HG03039 (cell line): ENCODE data around the gene ADAMTSL1.

Experiments used
- ATAC-seq: cut with Tn5 transposase; IDR thresholded peaks from one replicate; pipeline ENCODE4 v1.9.1; 2021; ENCODE audit warnings: mild to moderate bottlenecking, moderate library complexity; ENCODE audit not compliant: unreplicated experiment

Gene ADAMTSL1

DNA sequence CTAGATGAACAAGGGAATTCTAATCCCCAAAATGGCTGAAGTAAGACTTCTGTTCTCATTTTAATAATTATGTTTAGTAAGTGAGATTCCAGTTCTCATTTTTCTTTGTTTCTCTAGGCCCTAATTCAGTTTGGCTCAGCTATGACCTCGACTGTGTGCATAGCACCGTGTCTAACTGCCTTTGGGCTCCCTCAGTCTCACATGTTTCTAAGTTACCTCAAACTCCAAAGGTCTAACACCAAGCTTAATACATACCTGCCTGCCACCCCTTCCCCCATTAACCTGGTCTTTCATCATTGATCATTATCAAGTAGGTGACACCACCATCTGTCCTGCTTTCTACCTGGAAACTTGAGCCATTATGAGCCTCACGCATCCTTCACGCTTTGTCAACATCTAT is 285.9 kb downstream of the ADAMTSL1 start:
- no peak for ATAC-seq

DNA sequence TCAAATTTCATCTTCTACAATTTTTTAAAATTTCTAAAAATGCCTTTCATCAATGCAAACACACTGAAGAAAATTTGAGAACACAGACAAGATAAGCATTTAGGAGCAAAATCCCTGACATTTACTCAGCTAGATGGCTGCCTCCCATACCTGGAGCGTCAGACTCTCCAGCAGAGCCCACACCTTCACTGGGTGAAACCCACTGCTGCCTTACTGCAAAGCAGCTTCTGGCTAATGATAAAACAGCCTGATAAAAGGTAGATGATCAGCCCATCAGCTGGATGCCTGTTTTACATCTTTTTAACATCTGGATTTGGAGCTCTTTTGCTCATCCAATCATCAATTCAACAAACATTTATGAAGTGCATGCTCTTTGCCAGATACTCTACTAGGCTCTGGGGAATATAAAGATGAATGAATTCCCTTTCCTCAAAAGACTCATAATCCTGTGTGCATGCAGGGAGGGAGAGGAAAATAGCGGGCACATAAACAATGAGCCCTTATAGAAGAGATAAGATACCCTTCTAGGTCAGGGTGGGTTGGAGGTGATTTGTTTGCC is 287.9 kb downstream of the ADAMTSL1 start:
- no peak for ATAC-seq

DNA sequence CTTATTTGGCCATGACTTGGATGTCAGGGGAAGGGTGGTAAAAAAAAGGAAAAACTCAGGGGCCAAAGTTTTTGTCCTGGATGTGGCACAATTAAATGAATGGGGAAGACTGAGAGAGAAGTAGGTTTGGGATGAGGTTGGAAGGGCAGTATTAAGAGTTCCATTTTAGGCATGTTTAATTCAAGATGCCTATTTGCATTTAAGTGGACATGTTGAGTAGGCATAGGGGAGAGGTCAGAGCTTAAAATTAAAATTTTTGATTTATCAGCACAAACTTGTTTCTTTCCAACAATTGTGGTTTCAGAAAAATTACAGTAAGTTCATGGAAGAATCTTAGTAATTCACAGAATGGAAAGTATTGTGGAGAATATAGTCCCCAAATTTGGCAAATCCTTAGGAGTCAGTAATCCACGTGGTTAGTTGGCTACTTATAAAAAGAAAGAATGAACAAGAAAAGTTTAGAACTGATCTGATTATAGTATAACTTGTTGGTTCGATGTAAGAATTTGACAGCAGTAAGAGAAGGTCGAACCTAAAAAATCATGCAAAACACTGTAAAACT is 293.1 kb downstream of the ADAMTSL1 start:
- ATAC-seq: no peak

DNA sequence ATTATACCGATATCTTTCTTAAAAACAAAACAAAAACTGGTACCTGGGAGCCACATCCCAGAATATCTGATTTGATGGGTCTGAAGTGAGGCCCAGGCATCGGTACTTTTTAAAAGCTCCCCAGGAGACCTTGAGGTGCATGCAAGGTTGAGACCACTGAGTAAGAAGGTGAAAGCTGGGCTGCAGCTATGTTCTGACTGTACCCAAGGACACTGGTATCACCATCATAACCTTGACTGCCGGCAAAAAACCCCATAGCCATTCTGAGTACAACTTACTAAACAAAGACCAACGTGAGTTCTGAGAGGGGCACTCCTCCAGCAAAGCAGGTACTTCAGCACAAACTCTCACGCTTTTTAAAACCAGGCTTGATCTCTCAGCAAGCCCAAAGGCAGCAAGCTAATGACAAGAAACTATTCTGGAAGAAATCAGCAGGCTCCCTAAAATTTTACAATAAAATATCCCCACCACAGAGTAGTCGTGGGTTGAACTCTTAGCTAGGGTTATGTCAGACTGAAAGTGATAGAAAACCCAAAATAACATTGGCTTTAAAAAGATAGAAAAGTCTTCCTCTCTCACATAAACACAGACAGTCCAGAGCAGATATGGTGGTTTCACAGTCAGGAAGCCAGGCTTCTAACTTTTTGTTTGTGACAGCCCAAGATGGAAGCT is 295.1 kb downstream of the ADAMTSL1 start:
- peak; percentile 96 for ATAC-seq

DNA sequence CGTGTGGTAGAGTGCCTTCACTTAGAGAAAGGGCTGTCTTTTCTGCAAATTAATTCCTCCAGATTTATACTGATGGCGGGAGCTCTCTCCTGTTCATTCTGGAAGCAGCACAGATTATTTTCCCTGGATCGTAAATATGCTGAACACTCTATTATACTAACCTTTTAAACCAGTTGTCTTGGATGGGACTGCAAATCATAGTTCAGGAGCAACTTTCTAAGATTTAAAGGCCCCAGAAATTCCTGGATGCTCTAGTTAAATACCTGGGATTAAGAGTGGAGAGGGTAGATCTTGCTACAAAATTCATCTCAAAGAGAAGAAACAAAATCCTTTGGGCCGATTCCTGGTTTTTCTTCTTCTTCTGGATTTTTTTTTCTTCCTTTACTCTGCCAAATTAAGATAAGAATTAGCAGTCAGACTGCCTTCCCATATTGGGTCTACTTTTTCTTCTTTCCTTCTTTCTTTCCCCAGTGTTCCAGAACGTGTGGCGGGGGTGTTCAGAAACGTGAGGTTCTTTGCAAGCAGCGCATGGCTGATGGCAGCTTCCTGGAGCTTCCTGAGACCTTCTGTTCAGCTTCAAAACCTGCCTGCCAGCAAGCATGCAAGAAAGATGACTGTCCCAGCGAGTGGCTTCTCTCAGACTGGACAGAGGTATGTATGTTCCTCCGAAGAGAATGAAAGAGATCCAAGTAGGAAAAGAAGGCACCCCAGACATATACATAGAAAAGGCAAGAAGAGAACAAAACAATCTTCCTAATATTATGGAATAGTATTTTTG is 296.4 kb downstream of the ADAMTSL1 start:
- ATAC-seq: no peak

DNA sequence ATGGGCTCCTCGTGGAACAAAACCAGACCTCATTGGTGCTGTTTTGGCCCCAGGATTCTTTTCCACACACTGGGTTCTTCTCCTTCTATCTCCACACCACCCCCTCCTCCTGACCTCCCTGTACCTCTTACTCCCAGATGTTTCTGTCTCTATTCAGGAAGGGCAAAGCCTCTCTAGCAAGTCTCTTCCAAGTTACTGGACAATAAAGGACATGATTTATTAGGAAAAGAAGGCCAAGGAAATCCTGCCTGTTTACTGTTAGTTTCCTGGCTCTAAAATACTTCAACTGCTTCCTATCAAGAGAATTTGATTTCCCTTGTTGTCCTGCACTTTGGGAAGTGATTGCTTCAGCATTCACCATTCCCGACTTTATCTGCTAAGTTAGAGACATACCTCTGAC is 297.1 kb downstream of the ADAMTSL1 start:
- no peak for ATAC-seq

DNA sequence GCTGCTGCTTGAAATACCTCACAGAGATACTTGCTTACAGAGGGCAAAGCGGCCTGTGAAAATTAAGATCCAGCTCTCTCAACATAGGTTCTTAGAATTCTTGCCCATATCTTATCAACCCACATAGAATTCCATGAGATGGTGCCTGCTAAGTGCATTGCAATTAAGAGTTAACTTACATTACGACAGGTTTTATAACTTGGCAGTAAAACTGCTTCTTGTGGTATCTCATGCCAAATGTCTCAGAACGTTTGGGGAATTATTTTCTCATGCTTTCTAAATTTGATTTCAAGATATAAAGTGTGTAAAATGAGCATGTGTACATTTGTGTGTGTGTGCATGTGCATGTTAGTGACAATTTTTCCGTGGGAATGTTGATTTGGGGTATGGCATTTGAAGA is 297.8 kb downstream of the ADAMTSL1 start:
- ATAC-seq: no peak

DNA sequence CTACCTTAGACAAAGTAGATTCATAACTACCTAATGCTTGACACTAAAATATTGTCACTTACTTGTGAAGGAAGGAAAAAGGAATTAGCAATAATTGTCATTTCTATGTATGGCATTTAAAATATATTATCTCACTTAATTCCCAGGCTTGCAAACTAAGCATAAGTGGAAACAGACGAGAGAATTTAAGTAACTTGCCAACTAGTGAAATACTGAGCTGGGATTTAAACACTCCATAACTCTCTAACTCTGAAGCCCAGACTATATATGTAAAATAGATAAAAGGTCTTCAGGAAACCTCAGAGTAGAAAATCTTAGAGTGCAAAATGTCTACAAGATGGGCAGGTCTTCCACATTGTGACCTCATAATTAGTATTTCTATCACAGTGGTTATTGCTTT is 301.3 kb downstream of the ADAMTSL1 start:
- no peak for ATAC-seq

DNA sequence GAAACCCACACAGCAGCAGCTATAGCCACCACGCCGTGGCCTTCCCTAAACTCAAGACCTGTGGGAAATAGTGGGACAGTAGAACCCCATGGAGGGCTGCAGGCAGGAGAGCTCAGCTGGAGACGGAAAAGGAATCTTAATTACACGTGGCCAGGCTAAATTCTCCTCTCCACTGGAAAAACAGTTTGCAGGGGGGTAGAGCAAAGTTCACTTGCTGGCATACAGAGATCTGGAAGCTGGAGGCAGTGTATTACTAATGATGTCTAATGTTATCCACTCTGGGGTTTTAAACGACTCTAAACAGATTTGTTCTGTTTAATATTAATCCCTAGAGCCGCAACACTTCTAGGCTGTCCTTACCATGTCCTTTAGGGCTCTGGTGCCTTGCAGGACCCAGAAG is 302.0 kb downstream of the ADAMTSL1 start:
- no peak for ATAC-seq

DNA sequence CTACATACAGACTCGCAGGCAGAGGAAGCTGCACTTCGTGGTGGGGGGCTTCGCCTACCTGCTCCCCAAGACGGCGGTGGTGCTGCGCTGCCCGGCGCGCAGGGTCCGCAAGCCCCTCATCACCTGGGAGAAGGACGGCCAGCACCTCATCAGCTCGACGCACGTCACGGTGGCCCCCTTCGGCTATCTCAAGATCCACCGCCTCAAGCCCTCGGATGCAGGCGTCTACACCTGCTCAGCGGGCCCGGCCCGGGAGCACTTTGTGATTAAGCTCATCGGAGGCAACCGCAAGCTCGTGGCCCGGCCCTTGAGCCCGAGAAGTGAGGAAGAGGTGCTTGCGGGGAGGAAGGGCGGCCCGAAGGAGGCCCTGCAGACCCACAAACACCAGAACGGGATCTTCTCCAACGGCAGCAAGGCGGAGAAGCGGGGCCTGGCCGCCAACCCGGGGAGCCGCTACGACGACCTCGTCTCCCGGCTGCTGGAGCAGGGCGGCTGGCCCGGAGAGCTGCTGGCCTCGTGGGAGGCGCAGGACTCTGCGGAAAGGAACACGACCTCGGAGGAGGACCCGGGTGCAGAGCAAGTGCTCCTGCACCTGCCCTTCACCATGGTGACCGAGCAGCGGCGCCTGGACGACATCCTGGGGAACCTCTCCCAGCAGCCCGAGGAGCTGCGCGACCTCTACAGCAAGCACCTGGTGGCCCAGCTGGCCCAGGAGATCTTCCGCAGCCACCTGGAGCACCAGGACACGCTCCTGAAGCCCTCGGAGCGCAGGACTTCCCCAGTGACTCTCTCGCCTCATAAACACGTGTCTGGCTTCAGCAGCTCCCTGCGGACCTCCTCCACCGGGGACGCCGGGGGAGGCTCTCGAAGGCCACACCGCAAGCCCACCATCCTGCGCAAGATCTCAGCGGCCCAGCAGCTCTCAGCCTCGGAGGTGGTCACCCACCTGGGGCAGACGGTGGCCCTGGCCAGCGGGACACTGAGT is 303.2 kb downstream of the ADAMTSL1 start:
- no peak for ATAC-seq

DNA sequence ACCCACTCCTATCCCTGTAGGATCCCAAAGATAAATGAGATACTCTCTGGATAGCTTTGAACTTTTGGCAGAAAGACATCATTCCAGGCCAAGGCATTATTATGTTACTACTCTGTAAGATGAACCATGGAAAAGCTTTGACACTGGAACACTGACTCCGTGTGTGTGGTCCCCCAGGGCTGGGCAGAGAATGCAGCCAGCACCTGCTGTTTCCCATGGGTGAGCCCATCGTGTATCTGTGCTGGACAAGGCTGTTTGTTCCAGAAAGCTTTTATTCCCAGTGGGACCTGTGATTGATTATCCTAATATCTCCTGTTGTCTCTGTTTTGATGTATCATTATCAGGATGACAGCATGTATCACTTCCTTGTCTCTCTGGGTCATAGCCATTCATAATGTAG is 304.2 kb downstream of the ADAMTSL1 start:
- ATAC-seq: no peak

DNA sequence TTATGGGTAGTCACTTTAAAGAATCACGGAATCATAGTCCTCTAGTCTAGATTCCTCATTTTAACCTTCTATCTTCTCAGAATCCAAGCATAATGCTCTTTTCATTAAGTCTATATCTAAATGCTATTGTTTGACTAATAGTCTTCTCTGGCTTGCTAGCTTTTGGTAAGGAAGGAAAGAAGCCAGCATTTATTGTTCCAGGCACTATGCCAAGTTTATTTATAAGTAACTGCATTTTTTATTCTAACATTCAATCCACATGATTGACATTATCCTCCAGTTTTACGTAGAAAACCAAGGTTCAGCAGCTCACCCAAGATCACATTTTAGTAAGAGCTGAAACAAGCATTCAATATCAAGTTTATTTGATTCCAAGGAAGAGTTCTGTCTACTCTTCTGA is 304.9 kb downstream of the ADAMTSL1 start:
- ATAC-seq: no peak

DNA sequence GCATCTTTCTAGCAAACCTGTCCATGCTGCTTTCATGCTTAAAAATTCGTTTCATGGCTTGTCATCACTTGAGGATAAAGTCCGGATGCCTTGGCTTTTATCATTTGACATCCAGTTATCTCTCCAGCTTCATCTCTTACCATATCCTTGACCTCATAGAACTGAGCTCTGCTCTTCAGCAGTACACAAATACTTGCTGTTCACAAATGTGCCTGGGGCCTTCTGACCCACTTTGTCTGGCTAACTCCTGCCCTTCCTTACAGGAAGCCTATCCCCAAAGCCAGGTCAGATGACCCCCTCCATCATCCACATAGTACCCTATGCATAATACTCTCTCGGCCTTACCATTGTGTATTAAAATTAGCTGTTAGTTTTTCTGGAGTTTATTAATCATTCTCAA is 310.0 kb downstream of the ADAMTSL1 start:
- no peak for ATAC-seq

DNA sequence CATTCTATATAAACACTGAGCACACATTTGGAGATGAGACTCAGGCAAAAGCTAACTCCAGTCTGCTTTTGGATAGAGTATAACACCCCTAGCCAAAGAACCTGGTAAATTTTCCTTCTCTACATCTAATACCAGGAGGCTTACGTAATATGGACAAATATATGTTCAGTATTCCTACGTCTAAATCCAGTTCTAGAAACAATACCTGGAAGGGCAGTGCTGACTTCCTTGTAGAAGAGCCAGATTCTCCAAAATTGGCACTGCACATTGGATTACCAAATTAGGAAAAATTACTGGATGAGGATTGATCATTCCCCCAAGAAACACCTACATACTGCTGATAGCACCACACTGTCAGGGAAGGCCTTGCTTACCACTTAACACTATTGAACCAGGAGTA is 311.7 kb downstream of the ADAMTSL1 start:
- no peak for ATAC-seq

DNA sequence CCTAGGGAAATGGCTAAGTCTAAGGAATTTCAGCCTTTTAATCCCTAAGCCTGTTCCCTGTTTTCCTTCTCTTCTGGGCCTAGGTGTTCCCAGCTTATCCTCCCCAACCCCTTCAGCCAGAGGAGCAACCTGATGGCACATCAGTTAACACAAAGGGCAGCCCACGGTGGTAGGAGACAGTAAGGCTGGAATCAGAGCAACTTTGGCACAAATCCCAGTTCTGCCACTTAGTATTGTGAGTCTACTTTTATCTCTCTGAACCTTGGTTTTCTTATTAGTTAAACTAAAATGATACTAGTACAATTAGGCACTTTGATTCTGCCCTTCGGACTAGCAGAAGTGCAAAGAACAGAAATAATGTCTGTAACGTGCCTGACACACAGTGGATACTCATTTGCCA is 312.2 kb downstream of the ADAMTSL1 start:
- no peak for ATAC-seq

DNA sequence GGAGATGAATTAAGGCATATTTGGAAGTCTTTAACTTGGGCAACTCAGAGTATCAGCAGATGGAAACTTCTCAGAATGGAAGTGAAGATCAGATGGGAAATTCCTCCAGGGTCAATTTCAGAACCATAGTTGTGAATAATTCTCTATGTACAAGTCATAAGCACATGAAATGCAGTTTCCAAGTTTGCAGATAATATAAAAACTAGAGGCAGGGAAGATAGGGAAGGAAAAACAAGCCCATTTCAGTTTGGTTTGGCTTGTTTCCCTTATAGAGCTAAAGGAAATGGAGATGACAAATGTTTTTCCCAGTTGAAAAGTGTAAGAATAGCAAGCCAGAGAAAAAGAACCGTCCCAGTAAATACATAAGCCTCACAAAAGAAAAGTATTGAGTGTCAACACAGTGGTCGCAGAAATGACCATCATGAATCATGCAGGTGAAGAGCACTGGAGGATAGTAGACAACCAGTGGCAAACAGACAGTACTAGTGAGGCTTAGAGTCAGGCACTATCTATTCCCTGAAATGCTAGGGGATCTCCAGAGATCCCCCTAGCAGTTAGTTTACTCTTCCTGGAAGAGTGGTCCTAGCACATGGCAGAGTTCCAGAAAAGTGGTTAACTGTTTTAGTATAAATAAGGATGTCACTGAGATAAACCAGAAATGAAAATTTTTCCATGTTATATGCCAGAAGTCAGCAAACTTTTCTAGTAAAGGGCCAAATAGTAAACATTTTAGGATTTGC is 313.1 kb downstream of the ADAMTSL1 start:
- ATAC-seq: no peak

DNA sequence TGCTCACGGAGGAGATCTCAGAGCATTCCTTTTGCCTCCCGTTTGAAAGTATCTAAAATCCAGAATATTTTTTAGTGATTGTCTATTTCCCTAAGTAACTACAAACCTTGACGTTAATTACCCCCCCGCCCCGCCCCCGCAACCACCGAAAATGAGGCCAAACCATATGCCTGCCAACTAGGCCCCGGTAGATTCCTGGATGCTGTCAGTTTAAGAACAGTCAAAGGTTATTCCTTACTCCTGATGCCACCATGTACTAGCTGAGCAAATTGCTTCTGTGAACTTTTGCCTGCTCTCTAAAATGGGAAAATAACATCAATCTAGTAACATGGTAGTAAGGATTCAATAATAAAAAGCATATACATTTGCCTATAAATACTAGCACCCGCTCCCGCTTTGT is 314.3 kb downstream of the ADAMTSL1 start:
- no peak for ATAC-seq

DNA sequence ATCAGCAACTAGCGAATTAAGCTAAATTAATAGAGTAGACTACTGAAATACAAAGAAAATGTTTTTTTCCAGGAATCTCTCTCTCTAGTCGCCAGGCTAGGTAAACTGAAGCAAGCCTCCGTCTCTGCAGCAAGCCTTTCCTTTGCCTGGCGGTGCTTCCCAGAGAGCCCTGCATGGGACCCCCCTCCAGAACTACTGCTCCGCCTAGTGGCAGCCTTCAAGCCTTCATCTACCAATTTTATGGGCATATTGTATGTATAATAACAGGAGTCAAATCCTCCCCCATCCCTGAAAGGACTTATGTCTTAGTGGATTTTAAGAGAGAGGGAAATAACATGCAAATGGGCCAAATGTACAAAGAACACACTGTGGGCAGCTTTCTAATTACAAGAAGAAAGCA is 317.1 kb downstream of the ADAMTSL1 start:
- ATAC-seq: no peak

DNA sequence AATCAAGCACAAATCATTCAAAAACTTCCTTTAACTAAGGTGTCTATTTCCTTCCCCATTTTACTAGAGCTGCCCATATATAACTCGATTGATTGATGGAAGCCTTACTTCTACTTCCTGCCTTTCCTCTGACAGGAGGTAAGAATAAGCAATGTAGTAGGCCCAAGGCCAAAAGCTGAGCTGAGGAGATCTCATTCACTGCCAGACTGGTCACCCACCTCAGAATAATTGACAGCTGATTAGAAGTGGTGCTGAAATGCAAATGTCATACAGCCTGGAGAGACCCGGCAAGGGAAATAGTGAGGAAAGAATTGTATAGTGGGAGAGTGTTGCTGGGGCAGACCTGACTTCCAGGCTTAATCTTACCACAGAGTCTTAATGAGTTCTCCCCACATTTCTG is 319.2 kb downstream of the ADAMTSL1 start:
- ATAC-seq: no peak
